ENCODE measurements around the gene CARM1.
"Not testable (repeated sequence)": the region's sequence is repeated elsewhere in the genome, so short reads cannot be mapped to it uniquely, and the experiment has no call there.

CARM1 gene

DNA sequence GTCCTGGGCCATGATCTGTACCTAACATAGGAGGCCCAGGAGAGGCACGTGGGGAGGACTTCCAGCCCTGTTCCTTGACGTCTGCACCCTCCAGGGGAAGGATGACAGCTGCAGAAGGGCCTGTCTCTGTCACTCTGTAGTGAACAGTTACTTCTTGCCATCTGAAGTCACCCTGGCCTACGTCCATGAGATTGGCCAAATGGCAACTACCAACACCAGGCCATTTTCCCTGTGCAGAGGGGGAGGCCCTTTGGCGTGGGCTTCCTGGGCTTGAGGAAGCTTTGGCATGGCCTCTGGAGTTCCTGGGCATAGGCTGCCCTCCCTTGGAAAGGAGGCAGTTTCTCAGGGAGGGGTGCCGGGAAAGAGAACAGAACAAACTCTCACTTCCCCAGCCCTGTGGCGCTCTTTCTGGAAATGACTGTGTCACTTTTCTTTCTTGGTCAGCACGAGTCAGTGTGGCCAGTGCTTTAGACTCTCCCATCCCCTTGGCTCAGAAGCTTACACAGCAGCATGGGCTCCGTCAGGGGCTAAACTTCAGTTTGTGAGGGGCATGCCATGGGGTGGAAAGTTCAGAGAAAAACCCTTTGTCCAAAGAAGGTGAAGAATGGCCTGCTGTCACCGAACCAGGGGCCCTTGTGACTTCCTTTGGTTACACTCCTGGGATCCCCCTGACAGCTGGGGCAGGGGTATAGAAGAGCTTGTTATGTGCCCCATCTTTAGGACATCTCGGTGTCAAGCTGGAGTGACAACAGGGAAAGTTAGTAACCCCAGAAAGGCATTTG is 5.3 kb downstream of the CARM1 start:
- no peak for DNase-seq

DNA sequence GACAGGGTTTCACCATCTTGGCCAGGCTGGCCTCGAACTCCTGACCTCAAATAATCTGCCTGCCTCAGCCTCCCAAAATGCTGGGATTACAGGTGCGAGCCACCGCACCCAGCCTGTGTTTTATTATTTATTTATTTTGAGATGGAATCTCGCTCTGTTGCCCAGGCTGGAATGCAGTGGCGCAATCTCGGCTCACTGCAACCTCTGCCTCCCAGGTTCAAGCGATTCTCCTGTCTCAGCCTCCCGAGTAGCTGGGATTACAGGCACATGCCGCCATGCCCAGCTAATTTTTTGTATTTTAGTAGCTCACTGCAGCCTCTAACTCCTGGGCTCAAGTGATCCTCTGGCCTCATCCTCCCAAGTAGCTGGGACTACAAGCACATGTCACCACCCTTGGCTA is 6.3 kb downstream of the CARM1 start:
- not testable (repeated sequence) for DNase-seq

DNA sequence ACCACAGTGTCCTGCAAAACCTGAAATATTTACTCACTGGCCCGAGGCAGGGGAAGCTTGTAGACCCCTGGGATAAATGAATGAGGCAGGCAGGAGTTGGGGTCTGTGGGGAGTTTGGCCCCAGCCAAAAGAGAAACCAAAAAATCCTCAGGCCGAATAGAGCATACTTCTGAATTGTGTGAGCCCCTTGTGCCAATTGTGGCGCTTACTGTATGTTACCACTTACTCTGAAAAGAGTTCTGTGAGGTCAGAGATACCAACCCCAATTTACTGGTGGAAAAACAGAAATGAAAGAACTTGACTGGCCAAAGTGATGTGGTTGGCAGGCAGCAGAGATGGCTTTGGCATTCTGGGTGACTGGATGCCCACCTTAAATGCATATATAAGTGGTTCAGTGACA is 6.9 kb downstream of the CARM1 start:
- DNase-seq, result no peak

DNA sequence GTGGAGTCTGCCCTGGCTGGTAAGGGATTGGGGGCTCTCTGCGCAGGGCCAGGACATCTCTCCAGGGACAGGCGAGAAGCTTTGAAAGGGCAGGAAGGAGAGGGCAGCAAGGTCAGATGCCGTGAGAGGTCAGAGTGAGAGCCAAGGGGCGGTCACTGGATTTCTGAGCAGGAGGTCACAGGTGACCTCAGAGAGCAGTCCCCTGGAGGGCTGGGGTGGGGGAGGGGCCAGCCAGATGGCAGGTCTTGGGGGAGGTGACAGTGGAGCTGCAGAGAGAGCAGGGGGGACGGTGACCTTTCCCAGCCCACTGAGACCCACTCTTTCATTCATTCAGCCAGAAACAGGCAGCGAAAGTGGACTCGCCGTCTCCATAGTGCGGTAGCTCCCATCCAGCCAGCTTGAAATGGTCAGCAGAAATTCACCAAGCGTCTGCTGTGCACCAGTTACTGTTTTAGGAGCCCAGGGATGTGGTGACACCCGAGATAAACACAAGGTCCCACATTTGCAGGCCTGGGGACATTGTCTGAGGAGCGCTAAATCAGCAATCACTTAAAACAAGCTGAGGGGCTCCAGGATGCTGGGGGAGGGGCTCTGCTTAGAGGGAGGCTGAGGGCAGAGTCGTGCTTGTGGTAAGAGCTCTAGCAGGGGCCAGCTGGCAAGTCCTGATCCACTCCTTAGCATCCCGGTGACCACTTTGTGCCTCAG is 10.2 kb downstream of the CARM1 start:
- DNase-seq, result no peak

DNA sequence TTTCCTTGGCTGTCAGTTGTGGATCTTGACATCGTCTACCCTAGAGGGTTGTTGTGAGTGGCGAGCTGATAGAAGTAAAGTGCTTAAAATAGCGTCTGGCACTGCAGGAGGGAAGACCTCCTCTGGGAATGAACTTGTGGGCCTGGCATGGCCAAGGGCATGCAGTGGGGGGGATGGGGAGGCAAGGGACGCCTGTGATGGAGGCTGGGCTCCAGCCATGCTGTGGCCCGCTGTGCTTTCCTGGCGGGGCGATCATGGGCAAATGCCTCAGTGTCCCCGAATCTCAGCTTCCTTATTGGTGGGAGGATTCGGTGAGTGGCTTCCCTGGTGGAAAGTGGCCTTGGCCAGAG is 10.7 kb downstream of the CARM1 start:
- no peak for DNase-seq

DNA sequence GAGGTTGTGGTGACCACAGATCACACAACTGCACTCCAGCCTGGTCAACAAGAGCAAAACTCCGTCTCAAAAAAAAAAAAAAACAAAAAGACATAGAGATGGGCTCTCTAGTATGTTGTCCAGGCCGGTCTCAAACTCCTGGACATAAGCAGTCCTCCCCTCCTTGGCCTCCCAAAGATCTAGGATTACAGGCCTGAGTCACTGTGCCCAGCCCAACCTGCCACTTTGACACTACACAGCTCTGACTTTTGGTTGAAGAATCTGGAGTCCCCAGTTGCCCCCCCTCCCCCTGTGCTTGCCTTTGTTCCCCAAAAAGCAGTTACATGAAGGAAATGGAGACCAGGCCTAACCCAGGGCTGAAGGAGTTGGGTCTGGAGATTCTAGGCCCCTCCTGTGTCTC is 12.9 kb downstream of the CARM1 start:
- DNase-seq, result no peak

DNA sequence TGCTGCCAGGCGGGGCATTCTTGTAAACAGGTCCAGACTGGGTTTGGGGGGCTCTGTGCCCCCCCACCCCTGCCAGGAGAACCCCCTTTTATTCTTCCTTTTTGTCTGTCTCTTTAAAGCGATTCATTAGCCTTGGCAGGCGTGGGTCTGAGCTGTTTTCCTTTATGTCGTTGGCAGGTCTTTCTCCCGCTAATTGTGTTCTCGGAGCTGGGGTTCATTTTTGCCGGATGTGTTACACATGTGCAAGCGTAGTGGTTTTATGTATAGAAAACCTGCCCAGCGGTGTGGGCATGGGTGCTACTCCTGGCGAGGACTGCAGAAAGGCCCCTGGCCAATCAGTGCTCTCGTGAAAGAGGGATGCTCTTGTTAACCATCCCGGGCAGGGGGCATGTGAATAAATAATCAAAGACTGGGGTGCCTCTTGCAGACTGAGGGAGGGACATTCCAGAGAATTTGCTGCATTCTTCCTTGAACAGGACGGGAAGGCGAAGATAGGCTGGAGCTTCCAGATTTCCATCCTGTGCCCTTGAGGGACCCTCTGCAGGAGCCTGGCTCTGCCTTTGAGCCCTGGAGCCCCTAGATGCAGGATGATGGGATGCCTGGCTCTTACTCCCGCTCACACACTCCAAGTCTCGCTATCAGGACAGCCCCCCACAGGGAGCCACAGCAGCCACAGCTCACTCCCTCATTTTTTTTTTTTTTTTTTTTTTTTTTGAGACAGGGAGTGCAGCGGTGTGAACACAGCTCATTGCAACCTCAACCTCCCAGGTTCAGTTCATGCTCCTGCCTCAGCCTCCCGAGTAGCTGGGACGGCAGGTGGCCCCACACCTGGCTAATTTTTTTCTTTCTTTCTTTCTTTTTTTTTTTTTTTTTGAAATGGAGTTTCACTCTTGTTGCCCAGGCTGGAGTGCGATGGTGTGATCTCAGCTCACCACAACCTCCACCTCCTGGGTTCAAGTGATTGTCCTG is 14.1 kb downstream of the CARM1 start:
- DNase-seq, result no peak

DNA sequence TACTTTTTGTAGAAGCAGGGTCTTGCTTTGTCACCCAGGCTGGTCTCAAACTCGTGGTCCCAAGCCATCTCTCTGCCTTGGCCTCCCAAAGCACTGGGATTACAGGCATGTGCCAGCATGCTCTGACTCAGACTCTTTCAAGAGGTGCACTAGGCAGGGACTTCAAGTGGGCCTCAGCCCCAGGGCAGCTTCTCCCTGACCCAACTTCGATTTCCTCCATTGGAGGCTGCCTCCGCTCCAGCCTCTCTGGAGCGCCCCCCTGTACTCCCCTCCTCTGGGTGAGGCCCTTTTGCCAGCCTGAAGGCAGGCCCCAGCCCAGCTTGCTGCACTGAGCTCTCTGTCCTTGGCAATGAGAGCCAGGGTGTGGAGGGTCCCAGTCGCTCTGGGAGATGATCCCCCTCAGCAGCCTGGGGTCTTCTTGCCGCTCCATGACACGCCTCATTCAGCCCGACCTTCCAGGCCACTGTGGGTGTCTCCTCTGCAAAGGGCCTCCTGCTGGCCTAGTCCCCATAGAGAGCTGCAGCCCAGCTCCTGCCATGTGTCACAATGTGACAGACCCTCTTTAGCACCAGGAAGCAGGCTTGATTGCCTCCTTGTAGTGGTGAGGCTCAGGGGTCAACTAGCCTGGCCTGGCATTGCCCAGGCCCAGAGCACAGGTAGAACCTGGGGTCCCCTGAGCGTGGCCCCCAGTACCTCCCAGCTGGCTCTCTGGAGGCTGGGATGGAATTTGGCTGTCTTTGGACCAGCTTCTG is 16.4 kb downstream of the CARM1 start:
- DNase-seq, result no peak

DNA sequence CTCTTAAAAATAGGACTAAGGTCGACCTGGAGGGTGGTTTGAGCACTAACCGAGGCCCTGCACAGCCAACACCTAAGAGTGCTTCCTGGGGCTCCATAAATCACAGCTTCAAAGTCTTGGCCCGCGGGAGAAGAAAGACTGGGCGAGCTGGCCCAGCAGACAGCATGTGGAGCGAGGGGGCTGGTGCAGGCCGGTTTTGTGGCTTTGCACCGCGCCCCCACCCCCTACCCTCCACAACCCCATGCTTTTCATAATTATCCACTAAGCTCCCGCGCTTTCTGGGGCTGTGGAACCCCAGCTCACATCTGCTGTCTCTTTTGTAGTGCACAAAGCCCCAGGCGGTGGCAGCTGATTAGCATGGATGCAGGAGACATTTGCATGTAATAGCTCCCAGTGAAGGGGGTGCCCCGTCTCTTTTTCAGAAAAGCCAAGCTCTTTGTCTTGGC is 17.1 kb downstream of the CARM1 start:
- no peak for DNase-seq

DNA sequence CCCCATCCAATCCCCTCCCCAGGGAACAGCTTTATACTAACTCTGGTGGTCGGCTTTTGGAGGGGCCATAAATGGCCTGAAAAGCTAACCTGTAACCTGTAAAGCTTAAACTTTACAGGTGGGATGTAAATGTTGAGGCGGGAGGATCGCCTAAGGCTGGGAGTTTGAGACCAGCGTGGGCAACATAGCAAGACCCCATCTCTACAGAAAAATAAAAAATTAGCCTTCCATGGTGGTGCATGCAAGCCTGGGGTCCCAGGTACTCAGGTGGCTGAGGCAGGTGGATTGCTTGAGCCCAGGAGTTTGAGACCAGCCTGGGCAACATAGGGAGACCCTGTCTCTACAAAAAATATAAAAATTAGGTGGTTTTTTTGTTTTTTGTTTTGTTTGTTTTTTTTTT is 18.5 kb downstream of the CARM1 start:
- DNase-seq, result no peak

DNA sequence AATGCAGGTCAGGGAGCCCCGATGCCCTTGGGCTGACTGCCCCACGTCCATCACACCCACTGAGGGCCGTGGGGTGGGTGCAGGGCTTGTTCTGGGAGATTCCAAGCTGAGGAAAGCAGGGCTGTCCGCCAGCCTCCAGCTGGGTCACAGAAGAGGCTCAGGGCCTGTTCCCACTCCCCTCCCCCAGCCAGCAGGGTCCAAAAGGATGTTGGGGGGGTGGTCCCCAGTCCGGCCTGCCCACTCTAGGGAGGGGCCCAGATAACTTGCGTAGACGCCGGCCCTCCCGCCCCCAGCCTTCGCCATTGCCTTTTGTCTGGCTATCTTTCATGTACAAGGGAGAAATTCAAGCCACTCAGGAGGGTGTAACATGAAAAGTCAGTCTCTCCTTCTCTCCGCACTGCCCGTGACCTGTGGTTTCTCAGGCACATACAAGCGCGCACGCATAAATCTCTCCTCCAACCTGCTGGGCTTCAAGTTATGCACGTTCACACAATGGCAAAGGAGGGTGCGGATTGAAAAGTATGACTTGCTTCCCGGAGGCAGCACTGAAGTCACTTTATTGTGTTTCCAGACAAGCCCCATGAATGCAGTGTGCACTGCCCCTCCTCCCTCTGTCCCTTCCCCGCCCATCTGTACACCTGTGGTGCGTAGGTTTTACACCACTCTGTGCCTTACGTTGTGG is 20.2 kb downstream of the CARM1 start:
- DNase-seq, result no peak

DNA sequence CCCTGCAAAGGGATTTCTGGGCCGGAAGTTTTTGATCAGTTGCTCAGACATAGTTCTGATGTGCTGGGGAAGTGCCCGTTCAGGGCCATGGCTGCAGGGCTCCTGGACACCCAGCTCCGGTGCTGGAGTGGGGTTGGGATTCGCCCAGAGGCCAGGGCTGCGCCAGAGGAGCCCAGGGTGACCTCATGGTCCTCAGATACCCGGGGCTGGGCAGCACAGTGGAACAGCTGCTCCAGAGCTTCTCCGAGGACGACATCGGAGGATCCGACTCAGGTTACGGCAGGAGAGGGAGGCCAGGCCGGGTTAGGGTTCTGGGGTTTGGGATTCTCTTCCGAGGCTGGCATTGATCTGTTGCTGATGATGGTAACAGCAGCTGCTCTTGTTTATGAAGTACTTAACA is 20.9 kb downstream of the CARM1 start:
- DNase-seq, result no peak

DNA sequence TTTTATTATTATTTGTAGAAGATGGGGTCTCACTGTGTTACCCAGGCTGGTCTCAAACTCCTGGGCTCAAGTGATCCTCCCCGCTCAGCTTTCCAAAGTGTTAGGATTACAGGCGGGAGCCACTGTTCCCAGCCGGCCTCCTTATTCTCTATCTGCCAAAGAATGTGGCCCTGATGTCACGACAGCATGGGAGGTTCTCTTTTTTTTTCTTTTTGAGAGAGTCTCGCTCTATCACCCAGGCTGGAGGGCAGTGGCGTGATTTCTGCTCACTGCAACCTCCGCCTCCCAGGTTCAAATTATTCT is 23.5 kb downstream of the CARM1 start:
- DNase-seq, result no peak

DNA sequence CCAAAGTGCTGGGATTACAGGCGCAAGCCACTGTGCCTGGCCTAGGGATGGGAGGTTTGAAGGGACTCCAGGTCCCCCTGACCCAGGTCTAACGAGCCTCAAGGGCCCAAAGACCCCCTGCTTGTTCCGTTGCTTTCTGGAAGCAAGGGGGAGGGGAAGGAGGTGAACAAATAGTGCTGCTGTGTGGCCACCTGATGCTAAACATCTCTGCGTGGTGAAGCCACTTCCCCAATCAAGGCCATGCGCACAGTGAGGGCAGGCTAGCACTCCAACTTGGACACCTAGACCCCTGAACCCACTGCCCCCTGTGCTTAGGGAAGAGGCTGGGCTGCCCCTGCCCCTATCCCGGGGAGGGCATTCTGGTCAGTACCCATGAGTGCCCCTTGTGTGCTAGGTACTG is 24.0 kb downstream of the CARM1 start:
- no peak for DNase-seq

DNA sequence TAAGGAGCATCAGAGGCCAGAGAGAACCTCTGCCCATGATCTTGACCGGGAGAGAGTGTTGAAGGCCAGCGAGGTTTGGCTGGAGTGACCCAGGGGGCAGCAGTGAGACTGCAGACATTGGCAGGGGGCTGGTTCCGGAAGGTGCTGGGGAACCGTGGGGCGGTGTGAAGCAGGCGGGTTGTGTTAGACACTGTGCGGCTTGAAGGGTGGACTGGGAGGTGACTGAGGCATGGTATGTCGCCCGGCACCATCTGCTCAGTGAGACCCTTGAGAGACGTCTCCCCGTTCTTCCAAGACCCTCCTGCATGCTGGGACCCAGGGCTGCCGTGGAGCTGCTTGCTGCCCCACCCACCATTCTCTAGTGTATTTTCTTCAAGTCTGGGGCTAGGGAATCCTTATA is 24.6 kb downstream of the CARM1 start:
- DNase-seq, result no peak

DNA sequence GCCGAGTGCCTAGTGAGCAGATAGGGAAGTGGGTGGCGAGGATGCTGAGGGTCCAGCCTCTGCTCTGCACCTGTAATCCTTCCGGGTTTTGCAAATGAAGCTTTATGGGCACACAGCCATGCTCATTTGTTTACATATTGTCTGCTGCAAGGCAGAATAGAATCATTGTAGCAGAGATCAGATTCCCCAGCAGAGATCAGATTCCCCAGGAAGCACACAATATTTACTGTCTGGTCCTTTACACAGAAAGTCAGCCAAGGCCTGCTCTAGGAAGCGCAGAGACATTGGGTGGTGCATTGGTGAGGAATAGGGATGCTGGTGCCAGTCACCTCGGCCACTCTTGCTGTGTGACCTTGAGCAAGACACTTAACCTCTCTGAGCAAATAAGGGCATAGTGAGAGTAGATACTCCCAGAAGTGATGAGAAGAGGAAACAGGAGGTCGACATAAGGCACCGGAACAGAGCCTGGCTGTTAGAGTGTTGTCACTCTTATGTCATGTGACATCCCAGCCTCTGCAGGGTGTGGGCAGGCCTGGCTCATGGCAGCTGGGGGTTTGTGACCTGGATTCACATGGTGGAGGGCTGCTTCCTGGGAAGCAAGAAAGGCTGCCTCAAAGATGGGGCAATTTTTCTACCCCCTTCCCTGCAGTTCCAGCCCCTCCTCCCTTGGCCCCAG is 25.6 kb downstream of the CARM1 start:
- no peak for DNase-seq

DNA sequence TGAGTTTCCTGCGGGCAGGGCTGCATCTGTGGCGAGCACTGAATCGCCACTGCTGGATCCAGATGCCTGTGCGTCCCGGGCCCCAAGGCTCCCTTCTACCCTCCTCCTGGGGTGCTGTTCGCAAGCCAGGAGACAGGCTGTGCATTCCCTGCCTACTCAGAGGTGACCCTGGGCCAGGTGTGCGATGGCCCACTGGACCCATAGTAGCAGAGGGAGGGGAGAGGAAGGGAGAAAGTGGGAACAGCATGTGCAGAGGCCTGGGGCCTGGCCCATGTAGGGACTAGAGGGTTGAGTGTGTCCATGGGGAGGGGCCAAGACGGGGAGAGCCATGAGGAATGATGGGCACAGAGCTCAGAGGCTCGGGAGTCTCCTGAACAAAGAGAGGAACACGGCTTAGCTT is 27.3 kb downstream of the CARM1 start:
- no peak for DNase-seq

DNA sequence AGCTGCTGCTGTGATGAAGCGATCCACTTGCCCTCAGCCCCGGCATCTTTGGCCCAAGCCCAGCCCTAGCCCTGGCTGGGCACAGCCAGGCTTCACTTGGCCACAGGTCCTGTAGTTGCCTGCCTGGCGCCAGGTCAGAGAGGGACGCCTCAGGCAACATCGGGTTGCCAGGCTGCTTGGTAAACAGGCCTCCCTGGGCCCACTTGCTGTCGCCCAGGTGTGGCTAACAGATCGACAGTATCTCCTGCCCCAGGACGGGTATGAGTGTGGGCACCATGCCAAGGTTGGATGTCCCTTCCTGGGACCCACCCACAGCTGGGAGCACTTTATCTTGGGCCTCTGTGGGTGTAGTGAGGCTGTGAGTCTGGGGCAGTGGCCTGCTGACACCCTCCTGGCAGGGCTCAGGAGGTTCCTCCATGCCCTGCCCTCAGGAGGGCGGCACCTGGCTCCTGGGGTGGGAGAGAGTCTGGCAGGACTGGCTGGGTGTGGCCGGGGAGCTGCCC is 27.8 kb downstream of the CARM1 start:
- DNase-seq, result no peak

DNA sequence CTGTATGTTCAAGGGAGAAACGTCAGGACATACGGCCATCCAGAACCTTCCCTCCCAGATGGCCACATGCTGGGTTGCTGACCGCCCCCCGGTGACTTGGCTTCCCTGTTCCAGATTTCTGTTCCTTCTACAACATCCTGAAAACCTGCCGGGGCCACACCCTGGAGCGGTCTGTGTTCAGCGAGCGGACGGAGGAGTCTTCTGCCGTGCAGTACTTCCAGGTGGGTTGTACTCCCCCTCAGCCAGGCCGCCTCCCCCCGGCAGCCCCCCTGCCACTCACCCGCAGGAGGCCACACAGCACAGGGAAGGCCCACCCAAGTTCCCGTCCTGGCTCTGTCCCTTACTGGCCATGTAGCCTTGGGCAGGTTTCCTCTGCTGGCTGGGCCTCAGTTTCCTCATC is 36.6 kb downstream of the CARM1 start:
- no peak for DNase-seq

DNA sequence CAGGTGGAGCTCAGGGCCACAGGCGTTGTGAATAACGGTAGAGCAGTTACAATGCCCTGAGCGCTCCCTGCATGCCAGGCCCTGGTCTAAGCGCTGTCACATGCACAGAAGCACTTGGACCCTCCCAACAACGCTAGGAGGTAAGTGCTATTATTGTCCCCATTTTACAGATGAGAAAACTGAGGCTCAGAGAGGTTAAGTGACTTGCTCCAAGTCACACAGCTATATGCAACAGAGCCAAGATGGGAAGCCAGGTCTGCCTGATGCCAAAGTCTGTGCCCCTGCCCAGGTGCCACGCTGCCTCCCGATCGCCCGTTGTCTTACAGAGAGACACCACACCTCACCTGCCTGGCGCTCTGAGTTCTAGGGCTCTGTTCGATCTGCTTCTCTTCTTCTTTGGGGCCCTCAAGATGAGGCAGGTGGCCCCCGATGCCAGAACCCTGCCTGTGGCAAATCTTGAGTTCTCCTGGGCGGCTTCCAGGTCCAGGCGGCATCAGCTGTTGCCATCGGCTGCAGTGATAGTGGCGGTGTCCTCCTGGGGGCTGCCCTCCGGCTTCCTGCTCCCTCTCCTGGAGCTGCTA is 37.1 kb downstream of the CARM1 start:
- DNase-seq, result no peak

Measured in activated gamma-delta T cell (primary cell).